GM12878 (cell line): ENCODE data around the gene EPHA4. TPM values are rescaled to one million over a fixed set of nuclear protein-coding genes. Genes with fewer than 3 reads are reported as not detected.

Experiments used
- ATAC-seq: fragments of 200-7000 bp; cut with Tn5 transposase; 3 replicates; pipeline ENCODE4 v1.9.1; 2020; ENCODE audit warnings: mild to moderate bottlenecking, moderate library complexity
- BruUV-seq: library from RNA; stranded (reverse); fragments of 400-500 nt; replicated peaks from 2 replicates; lab custom pipeline; 2021; lab: Mats Ljungman, UMichigan
- CTCF ChIA-PET: fragments of 300-600 bp; sonication (Branson Sonifier 250); formaldehyde crosslinking; extraction: SDS; loops from one replicate; lab custom pipeline; 2021; ENCODE audit warnings: inconsistent platforms; lab: Yijun Ruan, JAX
- POLR2A ChIA-PET: fragments of 350-600 bp; formaldehyde crosslinking; extraction: SDS; loops from one replicate; lab custom pipeline; 2021; ENCODE audit warnings: inconsistent platforms; lab: Charles Lee
- RAD21 ChIA-PET: fragments of 300-600 bp; sonication (Branson Sonifier 250); formaldehyde crosslinking; loops from one replicate; lab custom pipeline; 2023; ENCODE audit warnings: antibody characterized with exemption; ENCODE audit not compliant: unreplicated experiment; lab: Charles Lee
- SMC1A ChIA-PET: fragments of 300-600 bp; sonication (Branson Sonifier 250); formaldehyde crosslinking; loops from one replicate; lab custom pipeline; 2023; ENCODE audit not compliant: unreplicated experiment, uncharacterized antibody; lab: Charles Lee
- DNase-seq: peaks from one replicate; pipeline ENCODE4 v3.0.0-alpha.2; 2011; ENCODE audit warnings: low read depth, low spot score
- FAIRE-seq: peaks from 3 replicates; lab custom pipeline; 2011; peaks lifted over from hg19 to GRCh38; lab: Jason Lieb, UNC
- H2AFZ ChIP-seq: 2 replicates; pipeline ENCODE4 v1.6.0; 2011; ENCODE audit warnings: low read depth, low read length, control low read depth; ENCODE audit not compliant: control insufficient read depth
- H3K27ac ChIP-seq: 2 replicates; pipeline ENCODE4 v1.5.1; 2011; ENCODE audit warnings: control low read depth; ENCODE audit not compliant: control insufficient read depth, insufficient read depth
- H3K27me3 ChIP-seq, 2 experiments: replicated peaks in 1 of 2; 2 replicates each; pipeline versions ENCODE4 v1.6.0 to v1.6.1; 2011; ENCODE audit warnings: low read length in 1 of 2; ENCODE audit not compliant: control insufficient read depth in 2 of 2, insufficient read depth in 2 of 2
- H3K36me3 ChIP-seq, 2 experiments: 2 replicates each; pipeline ENCODE4 v1.5.1; 2011; ENCODE audit warnings: low read length in 1 of 2; ENCODE audit not compliant: control insufficient read depth in 2 of 2, insufficient read depth in 2 of 2
- H3K4me1 ChIP-seq: 2 replicates; pipeline ENCODE4 v1.6.1; 2011; ENCODE audit warnings: mild to moderate bottlenecking, low read length, moderate library complexity, mixed read lengths; ENCODE audit not compliant: control insufficient read depth, insufficient read depth
- H3K4me2 ChIP-seq: 2 replicates; pipeline ENCODE4 v1.6.0; 2011; ENCODE audit warnings: control low read depth; ENCODE audit not compliant: control insufficient read depth, insufficient read depth
- H3K4me3 ChIP-seq: fragments of 200-600 bp; sonication (generic); 2 replicates; pipeline ENCODE4 v1.5.1; 2016
- H3K79me2 ChIP-seq: 2 replicates; pipeline ENCODE4 v1.6.0; 2011; ENCODE audit warnings: low read length; ENCODE audit not compliant: control insufficient read depth, insufficient read depth
- H3K9ac ChIP-seq: 2 replicates; pipeline ENCODE4 v1.8.0; 2011; ENCODE audit warnings: low read length, control low read depth, mixed read lengths; ENCODE audit not compliant: control insufficient read depth, insufficient read depth
- H3K9me3 ChIP-seq: replicated peaks from 3 replicates; pipeline ENCODE4 v1.5.1; 2011; ENCODE audit warnings: mild to moderate bottlenecking, low read length; ENCODE audit not compliant: control insufficient read depth, insufficient read depth
- H4K20me1 ChIP-seq: 2 replicates; pipeline ENCODE4 v1.6.0; 2011; ENCODE audit not compliant: control insufficient read depth, insufficient read depth
- BCL11A ChIP-seq: IDR thresholded peaks from 2 replicates; pipeline ENCODE4 v1.6.1; 2011; ENCODE audit warnings: low read depth, low read length
- MEF2B ChIP-seq: fragments of 450-650 bp; IDR thresholded peaks from 2 replicates; pipeline ENCODE4 v1.6.1; 2018; ENCODE audit warnings: mild to moderate bottlenecking, moderate library complexity; ENCODE audit not compliant: partially characterized antibody, poor library complexity, severe bottlenecking
- TBL1XR1 ChIP-seq: IDR thresholded peaks from 2 replicates; pipeline ENCODE4 v1.6.1; 2012; ENCODE audit warnings: low read depth, low read length, improper control_type of control experiment
- WGBS: methylation state at CpG from one replicate; pipeline ENCODE4 v1.1.6; 2016; ENCODE audit warnings: low lambda C conversion rate; ENCODE audit not compliant: insufficient replicate concordance, insufficient coverage; ENCODE audit errors: missing lambda C conversion rate; 5-methylcytosine and 5-hydroxymethylcytosine counted together
- in situ Hi-C: fragments of 300-500 bp; cut with MboI; formaldehyde crosslinking; loops from 9 replicates; pipeline ENCODE4 v1.14.3; 2018; ENCODE audit warnings: mixed read lengths
- intact Hi-C: fragments of 100-400 bp; cut with micrococcal nuclease; formaldehyde crosslinking; loops from one replicate; pipeline ENCODE4 v1.14.2; 2022; ENCODE audit not compliant: unreplicated experiment
- polyA plus RNA-seq, 11 experiments: library from polyadenylated mRNA; depleted of rRNA in 4 of 11; unstranded in 6 of 11; stranded (reverse) in 5 of 11; fragments of >200 nt; fragmentation: Nextera tagmentation in 4 of 11; fragmentation: Illumina TruSeq in 1 of 11; extraction: Ambion mirVana in 4 of 11; extraction: Trizol in 1 of 11; gene quantifications; 1 replicate in 1 of 11; 2 replicates in 10 of 11; pipeline versions ENCODE4 v1.2.1 to v1.2.3, GENCODE V29; 2011 to 2016; ENCODE audit warnings: inconsistent platforms in 2 of 11, missing spikeins in 2 of 11, low read depth in 1 of 11
- total RNA-seq, 4 experiments: library from RNA; depleted of rRNA in 3 of 4; stranded (reverse); fragments of >200 nt in 3 of 4; fragmentation: Illumina TruSeq in 1 of 4; extraction: Trizol in 1 of 4; gene quantifications; 2 replicates each; pipeline versions ENCODE4 v1.2.1 to v1.2.3, GENCODE V29; 2013 to 2021
- TF ChIP-seq, protein P1 (sequence below): fragments of 450-650 bp; IDR thresholded peaks from 2 replicates; pipeline ENCODE4 v1.6.1; 2017; ENCODE audit warnings: mild to moderate bottlenecking, moderate library complexity

The EPHA4 gene
- total and polyA plus RNA-seq, 10 of the 15 experiments (the other 5 are each of a cell fraction or from before 2014, with no cell fraction given): 0.06 to 1.5 (median 0.33) TPM; not detected in 1

DNA sequence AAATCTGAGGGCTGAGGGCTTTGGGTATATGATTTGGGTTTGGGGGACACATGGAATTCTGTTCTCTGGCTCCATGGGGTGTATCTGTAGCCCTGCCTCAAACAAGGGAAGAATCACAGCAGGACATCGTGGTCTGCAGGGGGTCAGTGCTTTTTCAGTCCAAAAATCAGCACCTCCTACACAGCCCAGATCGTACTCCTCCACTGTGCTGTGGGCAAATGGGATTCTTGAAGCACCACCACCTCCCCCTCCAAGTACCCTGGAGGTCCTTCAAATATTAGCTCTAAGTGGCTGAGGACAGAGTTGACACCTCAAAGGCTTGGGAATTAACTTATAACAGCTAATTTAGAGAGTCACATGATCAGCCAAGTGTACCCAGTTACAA is 41.5 kb downstream of the EPHA4 start:
- H3K9me3 ChIP-seq: no peaks in the 10 kb centered on the region
- H3K36me3 ChIP-seq: no peaks in the 10 kb centered on the region
- POLR2A ChIA-PET: no interaction called here
- TF ChIP-seq, protein P1, sequence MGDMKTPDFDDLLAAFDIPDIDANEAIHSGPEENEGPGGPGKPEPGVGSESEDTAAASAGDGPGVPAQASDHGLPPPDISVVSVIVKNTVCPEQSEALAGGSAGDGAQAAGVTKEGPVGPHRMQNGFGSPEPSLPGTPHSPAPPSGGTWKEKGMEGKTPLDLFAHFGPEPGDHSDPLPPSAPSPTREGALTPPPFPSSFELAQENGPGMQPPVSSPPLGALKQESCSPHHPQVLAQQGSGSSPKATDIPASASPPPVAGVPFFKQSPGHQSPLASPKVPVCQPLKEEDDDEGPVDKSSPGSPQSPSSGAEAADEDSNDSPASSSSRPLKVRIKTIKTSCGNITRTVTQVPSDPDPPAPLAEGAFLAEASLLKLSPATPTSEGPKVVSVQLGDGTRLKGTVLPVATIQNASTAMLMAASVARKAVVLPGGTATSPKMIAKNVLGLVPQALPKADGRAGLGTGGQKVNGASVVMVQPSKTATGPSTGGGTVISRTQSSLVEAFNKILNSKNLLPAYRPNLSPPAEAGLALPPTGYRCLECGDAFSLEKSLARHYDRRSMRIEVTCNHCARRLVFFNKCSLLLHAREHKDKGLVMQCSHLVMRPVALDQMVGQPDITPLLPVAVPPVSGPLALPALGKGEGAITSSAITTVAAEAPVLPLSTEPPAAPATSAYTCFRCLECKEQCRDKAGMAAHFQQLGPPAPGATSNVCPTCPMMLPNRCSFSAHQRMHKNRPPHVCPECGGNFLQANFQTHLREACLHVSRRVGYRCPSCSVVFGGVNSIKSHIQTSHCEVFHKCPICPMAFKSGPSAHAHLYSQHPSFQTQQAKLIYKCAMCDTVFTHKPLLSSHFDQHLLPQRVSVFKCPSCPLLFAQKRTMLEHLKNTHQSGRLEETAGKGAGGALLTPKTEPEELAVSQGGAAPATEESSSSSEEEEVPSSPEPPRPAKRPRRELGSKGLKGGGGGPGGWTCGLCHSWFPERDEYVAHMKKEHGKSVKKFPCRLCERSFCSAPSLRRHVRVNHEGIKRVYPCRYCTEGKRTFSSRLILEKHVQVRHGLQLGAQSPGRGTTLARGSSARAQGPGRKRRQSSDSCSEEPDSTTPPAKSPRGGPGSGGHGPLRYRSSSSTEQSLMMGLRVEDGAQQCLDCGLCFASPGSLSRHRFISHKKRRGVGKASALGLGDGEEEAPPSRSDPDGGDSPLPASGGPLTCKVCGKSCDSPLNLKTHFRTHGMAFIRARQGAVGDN: no peak
- TF ChIP-seq BCL11A (no peak), TBL1XR1 (no peak), MEF2B (no peak)
- intact Hi-C loops (no loop called here), in situ Hi-C loops (no loop called here)
- RAD21 ChIA-PET: no interaction called here
- no peak overlapping the region for H2AFZ ChIP-seq
- no peak overlapping the region for H3K4me3 ChIP-seq
- no TSS peak for BruUV-seq
- no peaks in the 10 kb centered on the region; a peak in 1 of 4 replicates for H3K27me3 ChIP-seq
- SMC1A ChIA-PET: interaction anchor here (1.1 kb wide), 2 partner anchors 43 to 85 kb away, joined by 3 to 5 read pairs; no protein-coding TSS in a partner anchor
- no peaks in the 10 kb centered on the region for H3K4me1 ChIP-seq
- ATAC-seq: no peak
- no peak for DNase-seq
- no peak for FAIRE-seq
- H4K20me1 ChIP-seq: no peaks in the 10 kb centered on the region
- WGBS: 43% methylated on average over 2 of the region's 2 CpGs
- no peak overlapping the region for H3K4me2 ChIP-seq
- H3K27ac ChIP-seq: no peak overlapping the region
- H3K79me2 ChIP-seq: no peaks in the 10 kb centered on the region
- H3K9ac ChIP-seq: no peak overlapping the region
- CTCF ChIA-PET: no interaction called here
